A204.1 (cell line): ENCODE results near the gene ARHGAP24.
A peak's percentile ranks its signal among the peaks of the same experiment; 100 is the strongest.

ENCODE experiments used
- FAIRE-seq: peaks from 2 replicates; lab custom pipeline; 2012; peaks lifted over from hg19 to GRCh38; lab: Jason Lieb, UNC

Gene ARHGAP24

GRCh38 chr4:86026720-86027119 is 551.8 kb downstream of the ARHGAP24 start:
- FAIRE-seq: no peak

DNA sequence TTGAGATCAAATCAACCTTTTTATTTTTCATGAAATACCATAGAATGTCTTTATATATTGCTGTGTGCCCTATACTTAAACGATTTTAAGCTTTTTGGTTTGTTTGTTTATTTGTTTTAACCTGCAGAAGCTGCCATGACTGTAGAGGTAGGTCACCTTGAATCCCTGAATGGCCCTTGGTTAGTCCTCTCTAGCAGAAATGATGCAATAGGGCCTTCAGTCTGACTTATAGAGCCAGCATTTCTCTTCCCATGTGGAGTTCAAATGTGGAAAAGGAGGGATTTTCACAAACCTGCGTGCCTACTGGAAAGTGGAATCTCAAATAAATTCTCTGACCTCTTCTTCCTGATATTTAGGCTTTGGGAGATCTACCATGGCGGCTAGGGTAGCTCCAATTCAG is 557.0 kb downstream of the ARHGAP24 start:
- FAIRE-seq: no peak

GRCh38 chr4:86032476-86033022 is 557.6 kb downstream of the ARHGAP24 start:
- FAIRE-seq: no peak

DNA sequence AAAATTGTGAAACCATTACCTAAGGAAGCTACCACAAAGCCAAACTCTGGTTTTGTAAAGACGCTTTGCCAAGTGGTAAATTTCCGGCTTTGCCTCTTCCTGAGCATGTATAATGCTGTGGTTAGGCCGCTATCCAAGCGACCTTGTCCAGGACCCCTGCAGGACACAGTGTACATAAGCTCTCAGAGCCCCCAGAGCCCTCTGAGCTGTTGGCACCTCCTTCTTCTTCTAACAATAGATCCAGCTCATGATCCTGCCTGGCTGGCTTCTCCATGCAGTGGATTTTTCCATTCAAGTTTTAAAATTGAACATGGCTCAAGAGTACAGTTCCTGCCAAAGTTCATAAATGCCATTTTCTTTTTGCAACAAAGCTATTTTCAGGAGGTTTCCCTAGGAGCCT is 558.2 kb downstream of the ARHGAP24 start:
- FAIRE-seq: no peak

- no peak for FAIRE-seq
Measured at GRCh38 chr4:86034616-86035015, 559.7 kb downstream of the ARHGAP24 start.

DNA sequence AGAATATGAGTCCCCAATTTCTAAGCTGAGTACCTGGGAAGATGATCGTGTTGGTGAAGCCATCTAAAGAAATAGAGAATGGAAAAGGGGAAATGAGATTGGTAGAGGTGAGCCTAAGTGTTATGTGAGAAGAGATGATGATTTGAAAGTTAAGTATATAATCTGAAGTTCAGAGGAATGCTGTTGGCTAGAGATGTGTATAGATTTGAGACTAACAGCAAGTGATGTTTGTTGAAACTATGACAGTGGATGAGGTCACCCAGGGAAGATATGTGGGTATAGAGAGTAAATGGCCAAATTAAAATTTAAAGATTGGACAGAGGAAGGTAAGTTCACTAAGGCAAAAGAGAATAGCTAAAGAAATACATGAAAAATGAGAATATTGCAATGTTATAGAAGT is 560.7 kb downstream of the ARHGAP24 start:
- no peak for FAIRE-seq

GRCh38 chr4:86036736-86037135 is 561.8 kb downstream of the ARHGAP24 start:
- FAIRE-seq: no peak

DNA sequence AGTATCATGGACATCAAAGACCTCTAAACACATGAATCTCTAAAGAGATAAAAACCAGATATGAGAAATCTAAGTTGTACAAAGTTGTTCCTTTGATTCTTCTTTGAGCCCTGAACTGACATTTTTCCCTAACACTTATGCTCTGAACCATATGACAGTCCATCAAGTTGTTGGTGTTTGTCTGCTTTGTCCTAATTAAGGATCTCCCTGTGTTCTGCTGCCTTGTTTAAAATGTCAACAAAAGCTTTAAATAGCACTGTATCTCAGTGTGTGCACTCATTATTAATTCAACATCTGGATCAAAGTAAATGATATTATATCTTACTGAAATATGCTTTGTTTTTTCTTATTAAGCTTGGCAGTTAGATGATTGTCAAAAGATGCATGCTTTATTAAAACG is 563.1 kb downstream of the ARHGAP24 start:
- no peak for FAIRE-seq

DNA sequence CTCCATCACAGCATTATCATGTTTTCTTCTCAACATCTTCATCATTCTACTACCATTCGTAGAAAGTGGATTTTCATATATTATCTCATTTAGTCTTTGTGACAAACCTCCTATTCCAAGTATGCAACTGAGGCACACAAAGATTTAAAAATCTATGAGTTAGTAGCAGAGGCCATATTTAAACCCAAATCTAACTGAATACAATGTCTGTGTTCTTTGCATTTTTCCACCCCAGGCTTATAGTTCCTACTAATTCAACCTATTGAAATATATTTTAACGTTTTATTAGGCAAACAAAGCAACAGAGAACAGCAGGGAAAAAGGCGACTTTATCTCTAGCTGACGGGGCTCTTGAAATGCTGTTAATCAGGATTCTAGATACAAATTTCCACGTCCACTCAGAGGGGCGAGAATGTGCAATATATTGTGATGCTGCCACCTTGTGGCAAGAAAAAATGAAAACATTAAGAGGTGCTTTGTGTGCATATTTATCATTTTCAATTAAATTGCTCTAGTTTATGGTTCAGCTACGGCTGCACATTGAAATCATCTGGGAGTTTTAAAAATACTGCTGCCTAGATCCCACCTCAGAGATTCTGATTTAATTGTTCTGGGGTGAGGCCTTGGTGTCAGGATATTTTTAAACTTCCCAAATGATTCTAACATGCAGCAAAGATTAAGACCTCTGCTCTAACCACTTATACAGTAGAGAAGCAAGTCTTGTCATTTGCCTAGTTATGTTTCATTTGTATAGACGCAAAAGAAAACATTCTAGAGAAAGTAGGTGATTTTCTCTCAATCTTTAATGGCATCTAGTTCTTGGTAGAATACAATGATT is 569.0 kb downstream of the ARHGAP24 start:
- FAIRE-seq: peak; percentile 52

DNA sequence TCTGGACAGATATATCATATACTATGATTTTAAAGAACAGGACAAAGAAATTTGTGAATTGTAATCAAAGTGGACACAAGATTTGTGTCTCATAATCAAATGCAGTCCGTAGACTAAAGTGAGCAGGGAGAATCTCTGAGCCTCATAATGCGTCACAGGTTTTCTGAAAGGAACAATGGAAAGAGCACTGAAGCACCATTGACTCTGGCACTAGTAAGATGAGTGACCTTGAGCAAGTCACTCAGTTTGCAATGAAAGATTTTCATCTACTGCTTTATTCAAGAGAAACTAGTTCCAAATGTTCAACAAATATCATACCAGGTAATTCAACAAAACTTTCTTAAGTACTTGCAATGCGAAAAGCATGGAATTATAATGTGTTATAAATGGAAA is 569.6 kb downstream of the ARHGAP24 start:
- no peak for FAIRE-seq

DNA sequence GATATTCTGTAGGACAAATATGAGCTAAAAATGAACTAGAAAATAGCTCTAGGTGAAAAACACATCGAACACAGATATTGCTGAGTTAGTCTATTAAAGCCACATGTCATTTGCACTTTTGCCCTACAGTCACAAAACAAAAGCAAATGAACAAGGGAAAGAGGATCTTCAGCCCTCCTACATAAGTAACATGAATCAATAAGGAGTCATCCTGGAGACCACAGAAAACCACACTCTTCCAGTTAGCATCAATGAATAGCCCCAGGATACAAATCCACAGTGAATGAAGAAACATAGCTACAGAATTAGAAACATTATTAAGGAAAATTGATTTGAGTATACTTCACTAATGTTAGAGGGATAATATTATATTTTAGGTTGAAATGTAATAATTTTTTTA is 573.5 kb downstream of the ARHGAP24 start:
- FAIRE-seq: no peak

DNA sequence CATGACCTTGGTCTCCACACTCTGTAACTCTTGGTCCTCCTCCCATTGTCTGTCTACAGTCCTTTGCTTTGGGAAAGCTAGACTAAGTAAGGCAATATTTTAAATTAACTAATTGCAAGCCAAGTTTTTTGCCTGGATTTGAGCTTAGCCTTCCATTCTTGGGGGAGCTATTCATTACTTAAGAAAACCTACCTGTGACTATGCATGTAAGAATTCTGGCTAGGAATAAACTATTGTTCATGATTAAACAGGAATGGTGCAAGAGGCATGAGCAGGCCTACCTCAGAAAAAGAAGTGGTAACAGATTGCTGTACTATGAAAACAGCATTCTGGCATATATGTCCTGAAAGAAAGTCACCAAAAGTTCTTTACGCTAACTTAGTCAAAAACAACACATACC is 575.5 kb downstream of the ARHGAP24 start:
- no peak for FAIRE-seq
